Central memory CD4-positive, alpha-beta T cell (primary cell): Measurements from ENCODE around the gene PPIAL4G.
"Not testable (repeated sequence)": the region's sequence is repeated elsewhere in the genome, so short reads cannot be mapped to it uniquely, and the experiment has no call there.

ENCODE experiments used
- DNase-seq: peaks from one replicate; pipeline ENCODE4 v3.0.0; 2022
- total RNA-seq, 3 experiments: gene quantifications; one replicate each; lab custom pipeline; 2026; lab: John Stamatoyannopoulos, UW

Gene PPIAL4G
- total RNA-seq, result 0 reads per million in 3 experiments

DNA sequence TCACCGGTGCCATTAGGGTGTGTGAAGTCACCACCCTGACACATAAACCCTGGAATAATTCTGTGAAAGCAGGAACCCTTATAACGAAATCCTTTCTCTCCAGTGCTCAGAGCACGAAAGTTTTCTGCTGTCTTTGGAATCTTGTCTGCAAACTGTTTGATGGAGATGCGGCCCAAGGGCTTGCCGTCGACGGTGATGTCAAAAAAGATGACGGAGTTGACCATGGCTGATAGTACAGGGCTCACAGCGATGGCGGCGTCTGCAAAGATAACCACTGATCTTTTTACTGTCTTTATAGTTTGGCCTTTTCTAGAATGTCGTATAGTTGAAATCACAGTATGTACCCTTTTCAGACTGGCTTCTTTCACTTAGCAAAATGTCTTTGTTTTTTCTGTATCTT is at the start of gene PPIAL4G:
Gene PPIAL4G (minus strand): TSS at position 274 of the 400 bp plus-strand sequence. CDS start 50 bp downstream, at position 224.
- not testable (repeated sequence) for DNase-seq

DNA sequence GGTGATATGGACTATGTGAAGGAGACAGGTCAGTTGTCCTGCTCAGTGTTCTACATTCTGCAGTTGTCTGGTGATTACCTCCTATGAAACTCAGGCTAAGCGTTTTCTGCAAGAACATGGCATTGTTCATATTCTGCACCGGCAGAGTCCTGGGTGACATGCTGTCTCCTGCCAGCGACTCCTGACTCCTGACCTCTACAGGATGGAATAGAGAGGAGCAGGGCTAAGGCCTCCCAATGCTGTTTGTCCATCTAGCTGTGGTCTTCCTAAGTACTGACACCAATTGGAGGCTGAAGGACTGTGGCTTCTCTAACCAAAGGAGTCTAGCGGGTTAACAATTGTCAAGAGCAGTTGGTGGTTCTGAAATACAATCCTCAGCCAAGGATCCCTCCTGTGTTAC is 49.1 kb upstream of the PPIAL4G start:
- DNase-seq, result not testable (repeated sequence)

DNA sequence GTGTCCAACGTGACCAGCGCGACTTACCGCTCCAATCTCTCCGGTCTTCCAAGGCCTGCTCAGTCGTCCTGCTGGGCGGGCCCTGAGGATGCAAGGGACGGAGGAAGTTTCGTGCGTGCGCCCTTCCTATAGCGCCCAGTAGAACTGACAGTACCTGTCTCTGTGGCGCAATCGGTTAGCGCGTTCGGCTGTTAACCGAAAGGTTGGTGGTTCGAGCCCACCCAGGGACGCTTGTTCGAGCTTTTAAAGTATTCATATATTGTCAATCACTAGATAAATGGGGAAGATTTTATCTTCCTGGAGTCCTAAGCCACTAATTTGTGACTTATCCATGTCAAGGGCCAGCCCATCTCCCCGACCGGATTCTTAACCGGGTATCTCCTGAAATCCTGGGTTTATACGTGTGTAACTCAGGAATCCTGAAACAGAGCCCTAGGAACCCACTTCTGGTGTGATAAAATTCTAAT is 46.0 kb upstream of the PPIAL4G start:
- DNase-seq, result peak; percentile 69

DNA sequence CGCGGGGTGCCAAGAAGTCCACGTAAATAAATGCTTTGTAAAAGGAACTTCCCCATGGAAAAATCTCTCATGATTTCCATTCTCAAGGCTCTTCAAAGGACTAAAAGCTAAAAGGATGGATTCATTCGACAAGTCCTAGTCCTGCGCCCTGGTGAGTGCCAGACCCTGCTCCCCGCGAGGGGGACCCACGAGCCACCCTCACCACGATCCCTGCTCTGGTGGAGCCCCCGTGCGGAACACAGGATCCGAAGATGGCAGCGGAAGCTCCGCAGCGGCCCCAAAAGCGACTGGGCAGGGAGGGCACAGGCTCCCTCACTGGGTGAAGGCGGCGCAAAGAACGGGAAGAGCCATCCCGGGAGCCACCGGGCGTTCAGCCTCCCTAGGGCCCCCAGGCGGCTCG is 45.5 kb upstream of the PPIAL4G start:
- DNase-seq, result peak; percentile 66

DNA sequence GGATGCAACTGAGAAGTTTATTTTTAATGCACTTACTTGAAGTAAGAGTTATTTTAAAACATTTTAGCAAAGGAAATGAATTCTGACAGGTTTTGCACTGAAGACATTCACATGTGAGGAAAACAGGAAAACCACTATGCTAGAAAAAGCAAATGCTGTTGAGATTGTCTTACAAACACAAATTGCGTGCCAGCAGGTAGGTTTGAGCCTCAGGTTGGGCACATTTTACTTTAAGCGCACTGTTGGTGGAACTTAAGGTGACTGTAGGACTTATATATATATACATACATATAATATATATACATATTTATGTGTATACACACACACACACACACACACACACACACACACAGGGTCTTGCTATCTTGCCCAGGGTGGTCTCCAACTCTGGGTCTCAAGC is 43.5 kb upstream of the PPIAL4G start:
- DNase-seq, result not testable (repeated sequence)

DNA sequence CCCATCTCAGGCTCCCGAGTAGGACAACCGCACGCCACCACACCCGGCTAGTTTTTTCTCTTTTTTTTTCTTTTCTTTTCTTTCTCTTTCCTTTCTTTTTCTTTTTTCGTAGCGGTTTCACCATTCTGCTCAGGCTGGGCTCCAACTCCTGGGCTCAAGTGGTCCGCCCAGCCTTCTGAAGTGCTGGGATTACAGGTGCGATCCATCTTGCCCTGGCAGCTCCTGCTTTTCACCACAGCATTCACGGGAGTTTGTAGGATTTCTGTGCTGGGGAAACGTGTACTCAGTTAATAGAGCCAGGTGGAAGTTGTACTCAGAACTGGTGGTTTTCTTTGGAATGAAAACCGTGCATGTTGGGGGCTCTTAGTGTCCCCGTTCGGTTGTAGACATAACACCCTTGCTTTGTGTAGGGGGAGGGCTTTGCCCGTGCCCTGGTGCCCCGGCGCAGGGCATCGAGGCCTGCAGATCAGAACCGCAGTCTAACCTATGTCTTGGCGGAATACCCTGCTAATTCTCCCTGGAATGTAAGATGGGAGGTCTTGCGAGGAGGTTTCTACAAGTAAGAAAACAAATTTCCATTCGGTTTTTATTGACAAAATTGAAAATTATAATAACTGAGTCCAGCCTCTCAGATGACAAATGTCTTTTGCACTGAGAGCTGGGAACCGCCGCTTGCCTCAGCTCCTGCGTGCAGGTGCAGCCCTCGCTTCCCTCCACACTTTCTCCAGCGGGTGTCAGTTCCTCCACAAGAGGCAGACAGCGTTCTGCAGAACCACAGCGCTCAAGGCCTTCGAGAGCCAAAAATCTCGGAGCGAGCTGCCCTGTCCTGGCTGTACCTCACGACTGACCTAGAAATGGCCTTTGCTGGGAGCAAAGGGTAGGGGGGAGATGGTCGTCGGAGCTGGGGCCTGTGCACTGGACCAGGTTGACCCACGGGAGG is 40.4 kb upstream of the PPIAL4G start:
- peak; percentile 32 for DNase-seq

DNA sequence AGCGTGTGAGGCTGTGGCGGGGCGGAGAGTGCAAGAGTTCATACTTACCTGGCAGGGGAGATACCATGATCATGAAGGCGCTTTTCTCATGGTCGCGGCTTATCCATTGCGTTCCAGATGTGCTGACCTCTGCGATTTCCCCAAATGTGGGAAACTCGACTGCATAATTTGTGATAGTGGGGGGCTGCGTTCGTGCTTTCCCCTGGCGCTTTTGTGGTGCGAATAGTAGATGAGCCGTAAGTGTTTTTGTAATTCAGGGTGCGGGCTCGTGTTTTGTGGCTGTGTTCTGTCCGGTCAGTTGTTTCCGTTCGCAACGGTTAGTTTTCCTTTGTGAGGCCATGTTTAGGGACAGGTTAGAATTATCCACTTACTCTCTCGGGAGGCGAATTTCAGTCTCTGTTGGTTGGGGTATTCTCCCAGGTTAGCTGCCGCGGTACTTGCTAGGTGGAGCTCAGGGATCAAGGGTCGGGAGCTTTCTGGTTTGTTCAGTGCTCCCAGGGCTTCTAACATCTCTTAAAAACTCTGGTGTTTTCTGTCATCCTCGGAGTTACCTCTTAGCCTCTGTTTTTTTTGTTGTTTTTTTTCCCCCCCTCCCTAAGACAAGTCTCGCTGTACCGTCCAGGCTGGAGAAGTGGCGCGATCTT is 39.6 kb upstream of the PPIAL4G start:
- DNase-seq, result peak; percentile 92

DNA sequence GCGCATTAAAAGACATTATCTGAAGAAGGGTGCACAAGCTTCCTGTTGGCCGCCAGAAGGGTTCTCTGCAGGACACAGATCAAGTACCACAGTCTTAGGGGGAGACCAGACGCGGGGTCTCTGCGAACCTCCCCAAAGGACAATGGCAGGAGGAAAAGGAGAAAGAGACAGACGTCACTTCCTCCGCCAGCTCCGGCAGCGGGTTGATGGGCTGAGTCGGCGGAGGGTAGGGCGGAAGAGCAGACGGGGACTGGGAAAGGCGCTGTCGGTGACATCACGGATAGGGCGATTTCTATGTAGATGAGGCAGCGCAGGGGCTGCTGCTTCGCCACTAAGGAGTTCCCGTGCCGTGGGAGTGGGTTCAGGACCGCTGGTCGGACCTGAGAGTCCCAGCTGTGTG is 39.0 kb upstream of the PPIAL4G start:
- DNase-seq, result peak; percentile 87

DNA sequence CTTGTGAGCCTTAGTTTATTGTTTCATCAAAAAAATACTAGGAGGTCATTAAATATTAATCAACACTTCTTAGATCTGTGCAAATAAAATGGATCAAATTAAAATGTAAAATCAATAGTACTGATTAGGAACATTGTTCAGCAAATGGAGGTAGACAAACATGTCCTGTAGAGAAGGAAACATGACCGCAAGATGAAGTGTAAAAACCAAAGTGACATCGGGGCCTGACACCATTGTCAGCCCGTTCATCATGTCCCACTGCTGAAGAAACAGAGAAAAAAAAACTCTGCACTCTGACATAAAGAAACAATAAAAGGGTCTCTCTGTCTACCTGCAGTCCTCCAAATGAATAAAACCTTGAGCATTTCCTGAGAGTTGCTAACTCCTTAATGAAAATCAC is 31.2 kb upstream of the PPIAL4G start:
- DNase-seq, result not testable (repeated sequence)

DNA sequence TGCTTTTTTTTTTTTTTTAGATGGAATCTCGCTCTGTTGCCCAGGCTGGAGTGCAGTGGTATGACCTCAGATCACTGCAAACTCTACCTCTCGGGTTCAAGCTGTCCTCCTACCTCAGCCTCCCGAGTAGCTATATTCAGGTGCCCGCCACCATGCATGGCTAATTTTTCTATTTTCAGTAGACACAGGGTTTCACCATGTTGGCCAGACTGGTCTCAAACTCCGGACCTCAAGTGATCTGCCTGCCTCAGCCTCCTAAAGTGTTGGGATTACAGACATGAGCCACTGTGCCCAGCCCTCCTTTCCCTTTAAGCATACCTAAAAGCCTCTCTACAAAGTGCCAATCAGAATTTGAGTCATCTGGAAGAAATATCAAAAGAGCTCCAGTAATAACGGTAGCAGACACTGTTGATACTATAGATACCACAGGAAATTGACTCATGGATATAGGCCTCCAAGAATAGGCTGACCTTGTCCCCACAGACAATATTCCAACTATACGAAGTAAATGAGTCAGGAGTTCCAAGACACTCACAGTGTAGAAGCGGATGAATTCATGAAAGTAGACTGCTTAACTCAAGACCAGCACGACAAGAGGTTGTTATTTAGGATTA is 29.6 kb upstream of the PPIAL4G start:
- DNase-seq, result not testable (repeated sequence)

DNA sequence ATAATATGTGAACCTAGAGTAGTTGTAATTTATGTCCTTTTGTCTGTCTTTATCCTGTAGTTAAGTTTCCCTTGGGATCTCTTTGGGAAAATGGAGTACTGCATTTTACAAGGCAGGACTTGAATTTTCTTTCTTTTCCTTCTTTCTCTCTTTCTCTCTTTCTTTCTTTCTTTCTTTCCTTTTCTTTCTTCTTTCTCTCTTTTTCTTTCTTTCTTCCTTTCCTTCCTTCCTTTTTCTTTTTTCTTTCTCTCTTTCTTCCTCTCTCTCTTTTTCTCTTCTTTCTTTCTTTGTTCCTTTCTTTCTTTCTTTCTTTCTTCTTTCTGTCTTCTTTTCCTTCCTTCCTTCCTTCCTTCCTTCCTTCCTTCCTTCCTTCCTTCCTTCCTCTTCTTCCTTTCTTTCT is 10.8 kb upstream of the PPIAL4G start:
- not testable (repeated sequence) for DNase-seq

DNA sequence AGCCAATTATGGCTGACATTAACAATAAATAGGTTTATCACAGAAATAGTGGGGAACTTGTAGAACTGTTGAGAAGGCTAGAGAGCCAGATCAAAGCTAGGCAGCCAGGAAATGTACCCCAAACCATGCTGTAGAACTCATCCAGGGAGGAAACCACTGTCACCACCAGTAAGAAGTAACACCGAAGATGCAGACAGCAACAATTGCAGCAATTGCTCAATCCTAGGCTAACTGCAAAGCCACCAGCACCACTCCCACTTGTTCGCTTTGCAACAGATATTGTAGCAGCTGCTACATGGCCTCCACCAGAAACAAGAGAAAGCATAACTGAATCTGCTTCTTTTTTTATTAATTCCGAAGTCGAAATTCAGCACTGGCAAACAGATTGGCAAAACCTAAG is 2.0 kb downstream of the PPIAL4G start:
- peak; percentile 66 for DNase-seq

DNA sequence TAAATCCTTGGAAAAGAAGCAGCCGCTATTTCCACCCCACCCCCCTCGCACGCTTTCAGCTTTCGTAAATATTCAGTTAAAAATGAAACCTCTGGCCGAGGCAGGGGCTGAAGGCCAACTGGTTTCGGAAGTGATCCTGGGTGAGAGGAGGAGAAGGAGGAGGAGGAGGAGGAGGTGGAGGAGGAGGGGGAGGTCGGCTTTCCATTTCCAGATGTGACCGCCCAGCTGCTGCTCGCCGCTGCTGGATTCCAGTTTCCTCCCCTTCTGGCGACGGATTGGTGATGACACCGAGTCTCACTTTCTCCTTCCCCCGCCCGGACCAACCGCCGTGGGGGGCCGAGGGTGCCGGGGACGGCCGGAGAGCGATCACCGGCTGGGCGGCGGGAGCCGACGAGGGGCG is 23.4 kb downstream of the PPIAL4G start:
- DNase-seq, result peak; percentile 3

DNA sequence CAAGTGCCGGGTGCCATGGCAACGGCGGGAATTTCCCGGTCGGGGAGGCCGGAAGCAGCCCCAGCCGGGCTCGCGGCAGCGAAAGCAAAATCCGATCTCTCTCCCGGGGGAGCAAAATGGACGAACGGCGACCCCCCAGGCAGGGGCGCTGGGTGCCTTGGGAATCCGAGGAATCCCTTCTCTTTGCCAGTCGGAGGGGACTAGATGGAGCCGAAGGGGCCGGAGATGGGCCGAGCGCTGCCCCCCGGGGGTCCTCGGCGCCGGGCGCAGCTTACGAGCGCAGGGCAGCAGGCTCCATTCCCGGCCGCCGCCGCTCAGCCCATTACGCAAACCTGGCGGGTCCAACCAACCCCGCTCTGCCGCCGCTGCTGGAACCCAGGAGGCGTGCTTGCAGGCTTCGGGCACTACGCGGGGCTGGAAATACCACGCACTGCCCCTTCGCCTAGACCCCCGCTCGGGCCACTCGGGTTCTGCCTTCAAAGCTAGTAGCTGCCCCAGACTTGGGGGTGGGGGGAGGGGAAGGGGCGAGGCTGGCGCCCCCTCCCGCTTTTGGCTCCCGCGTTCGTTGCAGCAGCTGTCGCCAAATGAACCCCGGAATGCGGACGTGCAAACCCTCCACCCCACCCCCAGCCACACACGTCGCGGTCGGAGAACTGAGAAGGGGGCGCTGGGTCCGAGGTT is 24.1 kb downstream of the PPIAL4G start:
- DNase-seq, result peak; percentile 66

DNA sequence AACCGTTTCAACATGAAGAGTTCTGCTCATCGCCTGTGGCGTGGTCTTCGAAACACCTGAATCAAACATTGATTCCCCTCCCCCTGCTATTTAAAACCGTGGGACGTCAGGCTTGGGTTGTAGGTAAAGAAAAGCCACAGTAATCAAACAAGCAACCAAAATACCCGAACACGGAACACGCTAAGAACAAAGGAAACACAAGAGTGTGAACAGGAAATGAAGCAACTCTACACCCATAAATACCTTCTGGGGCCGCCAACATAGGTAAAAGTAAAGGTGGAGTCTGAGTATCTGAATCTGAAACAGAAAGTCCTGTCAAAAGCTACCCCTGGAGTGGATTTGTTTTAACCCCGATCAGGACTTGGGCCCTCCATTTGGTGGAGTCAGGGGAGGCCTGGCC is 24.7 kb downstream of the PPIAL4G start:
- DNase-seq, result peak; percentile 80

DNA sequence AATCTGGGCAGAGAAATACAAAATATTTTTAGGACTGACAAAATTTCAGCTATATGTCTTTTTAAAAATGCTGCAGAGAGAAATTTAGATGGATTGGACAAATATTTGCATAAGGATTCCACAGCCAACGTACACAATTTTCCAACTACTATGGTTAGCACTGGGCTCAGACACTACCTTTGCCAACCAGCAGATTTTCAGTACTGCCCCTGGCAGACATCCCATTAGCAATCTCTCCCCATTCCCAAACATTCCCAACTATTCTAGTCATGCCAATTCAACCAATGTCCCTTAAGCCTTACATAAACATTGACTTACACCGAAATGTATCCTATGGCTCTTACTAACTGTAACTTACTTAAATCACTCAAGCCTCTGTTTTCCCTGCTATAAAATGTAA is 30.3 kb downstream of the PPIAL4G start:
- not testable (repeated sequence) for DNase-seq

DNA sequence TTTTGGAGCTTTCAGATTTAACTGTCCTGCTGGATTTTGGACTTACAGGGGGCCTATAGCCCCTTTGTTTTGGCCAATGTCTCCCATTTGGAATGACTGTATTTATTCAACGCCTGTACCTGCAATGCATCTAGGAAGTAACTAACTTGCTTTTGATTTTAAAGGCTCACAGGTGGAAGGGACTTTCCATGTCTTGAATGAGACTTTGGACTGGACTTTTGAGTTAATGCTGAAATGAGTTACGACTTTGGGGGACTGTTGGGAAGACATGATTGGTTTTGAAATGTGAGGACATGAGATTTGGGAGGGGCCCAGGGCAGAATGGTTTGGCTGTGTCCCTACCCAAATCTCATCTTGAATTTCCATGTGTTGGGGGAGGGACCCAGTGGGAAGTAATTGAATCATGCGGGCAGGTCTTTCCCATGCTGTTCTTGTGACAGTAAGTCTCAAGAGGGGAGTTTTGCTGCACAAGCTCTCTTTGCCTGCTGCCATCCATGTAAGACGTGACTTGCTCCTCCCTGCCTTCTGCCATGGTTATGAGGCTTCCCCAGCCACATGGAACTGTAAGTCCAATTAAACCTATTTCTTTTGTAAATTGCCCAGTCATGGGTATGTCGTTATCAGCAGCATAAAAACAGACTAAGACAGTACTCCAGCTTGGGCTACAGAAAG is 43.3 kb downstream of the PPIAL4G start:
- DNase-seq, result not testable (repeated sequence)

DNA sequence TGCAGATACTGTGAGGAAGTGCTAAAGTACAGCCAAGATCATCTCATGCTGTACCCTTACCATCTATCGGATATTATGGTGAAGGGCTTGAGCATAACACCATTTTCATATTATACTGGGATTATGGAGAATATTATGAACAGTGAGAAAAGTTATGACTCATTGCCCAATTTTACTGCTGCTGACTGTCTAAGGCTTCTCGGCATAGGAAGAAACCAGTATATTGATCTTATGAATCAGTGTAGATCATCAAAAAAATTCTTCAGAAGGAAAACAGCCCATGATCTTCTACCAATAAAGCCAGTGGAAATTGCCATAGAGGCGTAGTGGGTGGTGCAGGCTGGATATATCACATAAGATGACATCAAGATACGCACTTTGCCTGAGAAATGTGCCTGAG is 47.7 kb downstream of the PPIAL4G start:
- DNase-seq, result no peak

DNA sequence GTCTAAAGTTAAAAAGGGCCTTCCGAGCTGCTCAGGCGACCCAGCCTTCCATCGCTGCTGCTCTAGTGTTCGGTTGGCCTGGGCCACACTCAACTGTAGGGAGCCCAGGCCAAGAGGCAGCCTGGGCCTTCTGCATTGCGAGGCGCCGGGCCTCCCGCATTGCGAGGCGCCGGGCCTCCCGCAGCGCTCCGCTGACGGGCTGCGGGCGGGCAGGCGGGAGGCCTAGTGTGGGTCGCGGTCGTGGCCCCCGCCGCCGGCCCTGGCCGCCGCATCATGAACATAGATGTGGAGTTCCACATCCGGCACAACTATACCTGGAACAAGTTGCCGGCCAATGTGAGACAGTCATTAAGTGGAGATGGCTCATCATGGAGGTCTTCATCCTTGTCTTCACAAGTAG is 48.3 kb downstream of the PPIAL4G start:
- no peak for DNase-seq

DNA sequence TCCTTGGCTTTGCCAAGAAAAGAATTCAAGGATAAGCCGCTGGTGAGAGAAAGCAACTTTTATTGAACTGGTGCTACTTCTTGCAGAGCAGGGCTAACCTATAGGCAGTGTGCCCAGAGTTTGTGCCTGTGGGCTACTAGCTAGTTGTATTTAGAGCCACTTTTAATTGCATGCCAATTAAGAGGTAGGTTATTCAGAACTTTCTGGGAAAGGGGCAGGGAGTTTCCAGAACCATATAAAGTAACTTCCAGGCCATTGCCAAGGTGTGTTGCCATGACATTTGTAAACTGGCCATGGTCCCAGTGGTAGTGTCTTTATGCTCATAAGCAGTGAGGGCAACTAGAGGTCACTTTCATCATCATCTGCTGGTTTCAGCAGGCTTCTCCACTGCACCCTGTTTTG is 50.2 kb downstream of the PPIAL4G start:
- not testable (repeated sequence) for DNase-seq
